GM21381 (cell line): ENCODE data around the gene ARHGAP6.
"Not testable (repeated sequence)": the region's sequence is repeated elsewhere in the genome, so short reads cannot be mapped to it uniquely, and the experiment has no call there.

ENCODE experiments used
- ATAC-seq: cut with Tn5 transposase; IDR thresholded peaks from one replicate; pipeline ENCODE4 v1.9.1; 2021; ENCODE audit warnings: mild to moderate bottlenecking, moderate library complexity; ENCODE audit not compliant: unreplicated experiment

The ARHGAP6 gene

DNA sequence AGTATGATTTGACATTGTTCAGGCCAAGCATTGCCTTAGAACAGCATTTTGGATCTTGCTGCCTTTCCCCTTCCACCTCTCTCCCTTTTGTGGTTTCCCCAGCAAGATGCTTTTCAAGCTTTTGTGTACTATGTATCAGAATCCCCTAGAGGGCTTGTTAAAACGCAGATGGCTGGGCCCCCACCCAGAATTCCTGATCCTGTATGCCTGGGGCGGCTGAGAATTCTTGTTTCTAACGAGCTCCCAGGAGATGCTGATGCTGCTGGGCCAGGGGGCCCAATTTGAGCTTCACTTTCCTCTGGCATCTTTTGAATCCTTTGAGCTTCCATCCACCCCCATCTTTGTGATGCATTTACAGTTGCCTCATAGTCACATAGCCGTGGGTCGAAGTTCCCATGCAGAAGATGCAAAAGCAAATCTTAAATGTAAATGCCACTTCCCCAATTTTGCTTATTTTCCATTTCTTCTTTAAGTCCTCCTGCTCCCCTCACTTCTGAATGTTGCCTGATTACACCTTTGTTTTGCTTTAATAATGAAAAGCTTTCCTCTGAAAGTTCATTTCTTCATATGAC lies 536.1 kb downstream of the ARHGAP6 start:
- no peak for ATAC-seq

DNA sequence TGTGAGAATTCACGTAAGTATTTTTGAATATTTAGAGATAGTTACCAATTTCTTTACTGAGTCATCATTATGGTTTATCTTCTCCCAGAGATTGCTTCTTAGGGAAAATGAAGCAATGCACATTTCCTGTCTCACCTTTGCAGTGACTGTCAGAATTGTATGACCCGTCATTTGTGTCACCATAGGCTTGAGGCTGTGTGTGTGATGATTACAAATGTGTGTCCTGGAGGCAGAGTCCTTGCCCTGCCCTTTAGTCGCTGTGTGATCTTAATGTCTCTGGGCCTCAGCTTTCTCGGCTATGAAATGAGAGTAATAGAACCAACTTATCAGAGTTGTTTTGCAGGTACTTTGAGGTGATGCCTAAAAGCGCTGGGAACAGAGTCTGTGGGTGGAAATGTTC lies 540.7 kb downstream of the ARHGAP6 start:
- no peak for ATAC-seq

DNA sequence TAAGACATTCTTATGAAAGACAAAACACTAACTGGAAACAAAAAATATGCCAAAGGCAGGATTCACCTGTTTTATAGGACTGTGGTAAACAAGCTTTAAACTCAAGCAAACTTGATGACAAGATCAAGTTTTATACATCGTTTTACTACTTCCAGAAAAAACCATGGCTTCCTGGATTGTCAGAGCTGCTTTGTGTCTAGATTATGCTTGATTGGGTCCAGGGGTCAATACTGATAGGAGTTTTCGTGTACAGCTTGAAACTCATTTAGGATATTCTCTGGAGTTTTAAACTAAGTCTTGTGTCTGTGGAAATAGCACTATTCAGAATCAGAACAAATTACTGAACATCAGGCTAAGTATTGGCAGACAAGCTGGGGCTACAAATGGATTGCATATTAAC lies 541.6 kb downstream of the ARHGAP6 start:
- ATAC-seq: no peak

DNA sequence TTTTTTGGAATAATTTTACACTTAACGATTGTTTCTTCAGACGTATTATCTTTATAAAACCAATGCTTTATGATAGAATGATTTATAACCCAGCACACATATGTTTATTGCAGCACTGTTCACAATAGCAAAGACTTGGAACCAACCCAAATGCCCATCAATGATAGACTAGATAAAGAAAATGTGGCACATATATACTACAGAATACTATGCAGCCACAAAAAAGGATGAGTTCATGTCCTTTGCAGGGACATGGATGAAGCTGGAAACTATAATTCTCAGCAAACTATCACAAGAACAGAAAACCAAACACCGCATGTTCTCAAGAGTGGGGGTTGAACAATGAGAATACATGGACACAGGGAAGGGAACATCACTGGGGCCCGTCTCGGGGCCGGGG lies 542.6 kb downstream of the ARHGAP6 start:
- ATAC-seq: not testable (repeated sequence)

DNA sequence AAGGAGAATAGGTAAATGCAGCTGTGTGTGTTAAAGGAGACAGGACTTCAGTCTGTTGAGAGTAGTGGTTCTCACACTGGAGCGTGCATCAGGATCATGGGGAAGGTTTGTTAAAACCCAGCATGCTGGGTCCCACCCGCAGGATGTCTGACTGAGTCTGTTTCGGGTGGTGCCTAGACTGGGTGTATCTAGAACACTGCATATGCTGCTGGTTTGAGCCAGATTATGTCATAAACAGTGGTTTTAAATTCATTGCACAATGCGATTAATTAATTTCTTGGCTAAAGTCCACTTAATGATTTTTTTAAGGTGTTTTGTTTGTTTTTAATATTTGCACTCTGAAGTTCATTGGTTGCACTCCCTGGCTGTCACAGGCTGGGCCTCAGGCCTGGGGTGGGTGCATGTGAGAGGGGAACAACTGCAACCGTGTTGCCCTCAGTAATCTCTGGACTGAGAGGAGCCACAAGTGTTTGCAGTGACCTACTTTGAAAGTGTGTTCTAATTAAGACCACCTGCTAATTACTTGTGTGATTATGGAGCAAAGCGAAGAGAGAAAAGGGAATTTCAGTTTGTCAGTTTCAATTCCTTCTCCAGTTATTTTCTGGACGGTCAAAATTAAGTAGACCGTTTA lies 546.3 kb downstream of the ARHGAP6 start:
- ATAC-seq: no peak

DNA sequence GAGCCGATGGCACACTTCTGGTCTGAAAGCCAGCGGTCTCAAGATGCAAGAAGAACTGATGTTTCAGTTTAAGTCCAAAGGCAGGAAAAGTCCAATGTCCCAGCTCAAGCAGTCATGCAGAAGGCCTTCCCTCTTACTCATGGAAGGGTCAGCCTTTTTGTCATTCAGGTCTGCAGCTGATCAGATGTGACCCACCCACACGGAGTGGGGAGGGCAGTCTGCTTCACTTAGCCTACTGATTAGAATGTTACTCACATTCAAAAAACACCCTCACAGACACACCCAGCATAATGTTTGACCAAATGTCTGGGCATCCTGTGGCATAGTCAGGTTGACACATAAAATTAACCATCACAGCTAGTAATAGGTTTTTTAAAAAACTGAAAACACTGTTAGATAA lies 548.0 kb downstream of the ARHGAP6 start:
- ATAC-seq: no peak

DNA sequence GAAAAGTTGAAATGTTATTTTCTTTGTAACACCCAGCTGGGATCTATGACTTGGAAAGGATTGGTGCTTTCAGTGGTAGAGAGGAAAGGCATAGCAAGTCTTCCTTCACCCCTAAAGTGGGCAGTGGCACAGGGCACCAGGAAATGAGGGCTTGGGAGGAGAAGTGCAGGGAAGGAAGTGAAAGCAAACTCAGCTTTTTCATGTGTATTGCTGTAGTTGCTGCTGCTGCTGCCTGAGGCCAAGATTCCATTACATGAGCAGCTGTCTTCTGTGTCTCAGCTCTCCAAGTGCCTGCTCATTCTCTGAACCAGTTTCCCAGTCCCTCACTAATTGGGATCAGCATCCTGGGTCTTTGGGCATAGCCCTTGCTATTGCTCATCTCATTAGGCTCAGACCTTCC lies 552.0 kb downstream of the ARHGAP6 start:
- no peak for ATAC-seq

DNA sequence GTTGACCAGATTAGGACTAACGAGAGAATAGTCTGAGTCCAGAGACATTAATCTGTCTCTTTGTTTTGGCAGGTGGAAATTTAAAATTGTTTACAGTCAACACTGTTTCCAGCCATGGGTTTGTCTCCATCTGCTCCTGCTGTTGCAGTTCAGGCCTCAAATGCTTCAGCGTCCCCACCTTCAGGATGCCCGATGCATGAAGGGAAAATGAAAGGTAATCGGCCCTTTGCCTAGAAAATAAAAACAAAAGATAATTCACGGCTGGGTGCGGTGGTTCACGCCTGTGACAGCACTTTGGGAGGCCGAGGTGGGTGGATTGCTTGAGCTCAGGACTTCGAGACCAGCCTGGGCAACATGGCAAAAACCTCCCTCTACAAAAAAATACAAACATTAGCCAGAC lies 553.8 kb downstream of the ARHGAP6 start:
- no peak for ATAC-seq

DNA sequence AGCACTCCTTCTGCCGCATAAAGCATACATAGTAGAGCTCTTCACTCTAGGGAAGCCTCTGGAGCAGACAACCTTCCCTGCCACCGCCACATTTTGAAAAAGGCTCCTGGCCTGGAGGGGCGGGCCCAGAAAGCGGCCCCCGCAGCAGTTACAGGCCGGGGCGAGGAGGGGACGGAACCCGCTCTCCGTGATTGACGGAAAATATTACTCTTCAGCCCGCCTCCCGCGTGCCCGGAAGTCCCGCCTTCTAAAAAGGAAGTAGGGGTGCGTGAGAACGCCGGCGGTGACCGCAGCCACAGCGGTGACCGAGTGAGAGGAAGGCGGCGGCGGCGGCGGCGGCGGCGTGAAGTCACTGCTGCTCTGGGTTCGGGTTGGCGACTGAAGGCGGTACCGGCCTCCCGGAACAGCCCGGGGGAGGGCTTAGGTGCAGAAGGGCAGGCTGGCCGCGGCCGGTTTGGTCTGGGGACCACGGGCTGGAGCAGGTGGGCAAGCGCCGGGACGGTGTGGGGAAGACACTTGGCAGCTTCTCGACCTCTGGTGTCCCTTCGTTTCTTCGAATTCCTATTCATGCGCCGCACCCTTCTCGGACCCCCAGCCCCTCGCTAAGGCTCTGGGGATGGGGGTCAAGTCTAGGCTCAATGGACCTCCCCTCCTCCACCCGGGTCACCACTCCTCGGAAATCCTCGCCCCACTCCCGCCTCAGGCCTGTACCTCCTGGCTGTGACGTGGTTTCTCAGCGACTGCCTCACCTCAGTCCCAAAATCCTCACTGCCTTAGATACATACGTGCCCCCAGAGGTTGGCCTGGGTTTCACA lies 554.5 kb downstream of the ARHGAP6 start, which contains the start of gene HCCS:
HCCS (plus strand) TSS at position 296 of the 815 bp plus-strand sequence. CDS start 729 bp downstream, outside the sequence.
- peak; percentile 94 for ATAC-seq

DNA sequence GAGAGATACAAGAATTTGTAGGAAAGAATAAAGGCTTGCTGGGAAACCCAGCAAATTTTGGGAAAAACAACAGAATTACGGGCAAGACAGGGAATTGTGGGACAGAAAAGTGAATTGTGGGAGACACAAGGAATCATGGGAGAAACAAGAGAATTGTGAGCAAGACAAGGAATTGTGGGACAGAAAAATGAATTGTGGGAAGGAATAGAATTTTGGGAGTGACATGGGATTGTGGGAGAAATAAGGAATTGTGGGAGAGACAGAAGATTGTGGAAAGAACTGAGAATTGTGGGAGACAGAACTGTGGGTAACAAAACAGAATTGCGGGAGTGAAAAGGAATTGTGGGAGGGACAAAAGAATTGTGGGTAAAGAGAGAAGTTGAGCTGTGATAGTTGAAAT lies 555.8 kb downstream of the ARHGAP6 start:
- ATAC-seq: no peak

DNA sequence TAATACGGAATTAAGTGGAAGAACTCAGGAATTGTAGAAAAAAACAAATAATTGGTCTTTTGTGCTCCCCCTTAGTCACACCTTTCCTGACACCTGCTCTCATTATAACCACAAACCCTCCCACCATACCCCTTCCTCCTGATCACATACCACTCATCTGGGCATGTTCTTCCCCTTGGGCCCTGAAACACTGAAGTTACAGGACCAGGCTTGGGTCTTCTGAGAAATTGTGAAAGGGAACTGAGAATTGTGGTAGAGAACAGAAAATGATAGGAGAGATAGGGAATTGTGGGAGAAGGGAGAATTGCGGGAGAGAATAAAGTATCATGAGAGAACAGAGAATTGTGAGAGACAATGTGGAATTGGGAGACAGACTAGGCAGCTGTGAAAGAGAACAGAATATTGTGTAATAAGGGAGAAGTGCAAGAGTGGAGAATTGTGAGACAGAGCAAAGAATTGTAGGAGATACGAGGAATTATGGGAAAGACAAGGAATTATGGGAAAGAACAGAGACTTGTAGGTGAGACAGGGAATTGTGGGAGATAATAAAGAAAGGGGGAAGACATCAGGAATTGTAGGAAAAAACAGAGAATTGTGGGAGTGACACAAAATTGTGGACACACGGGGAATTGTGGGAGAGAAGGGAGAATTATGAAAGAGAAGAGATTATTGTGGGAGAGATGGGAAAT lies 557.3 kb downstream of the ARHGAP6 start:
- no peak for ATAC-seq

DNA sequence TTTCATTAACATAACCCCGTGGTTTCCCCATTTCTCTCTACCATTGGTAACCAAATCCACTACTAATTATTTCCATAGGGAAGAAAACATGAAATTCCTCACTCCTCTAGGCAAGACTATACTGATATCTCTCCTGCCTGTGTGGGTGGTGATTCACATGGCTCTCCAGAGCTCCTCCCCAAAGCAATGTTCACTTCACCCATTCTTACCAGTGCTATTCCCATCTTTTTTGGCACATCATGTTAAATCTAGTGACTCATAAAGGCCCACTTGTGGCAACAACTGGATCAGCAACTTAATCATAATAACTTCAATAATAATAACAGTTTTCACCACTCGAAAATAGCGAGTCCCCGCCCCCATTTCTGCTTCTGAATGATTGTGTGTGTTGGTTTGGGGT lies 560.6 kb downstream of the ARHGAP6 start:
- ATAC-seq: no peak

DNA sequence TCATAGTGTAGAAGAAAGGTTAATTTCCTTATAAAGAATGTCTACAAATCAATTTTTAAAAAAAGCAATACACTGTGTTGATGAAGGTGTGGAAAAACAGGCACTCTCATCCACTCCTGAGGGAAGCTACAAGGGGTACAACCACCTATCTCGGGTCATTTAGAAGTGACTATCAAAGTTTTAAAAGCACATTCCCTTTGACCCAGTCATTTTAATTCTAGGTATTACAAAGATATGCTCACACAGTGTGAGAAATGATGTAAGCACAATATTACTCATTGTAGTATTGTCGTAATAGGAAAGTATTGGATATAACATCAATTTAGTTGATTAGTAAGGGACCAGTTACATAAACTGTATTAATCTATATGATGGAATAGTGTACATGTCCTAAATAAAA lies 562.0 kb downstream of the ARHGAP6 start:
- ATAC-seq: no peak

DNA sequence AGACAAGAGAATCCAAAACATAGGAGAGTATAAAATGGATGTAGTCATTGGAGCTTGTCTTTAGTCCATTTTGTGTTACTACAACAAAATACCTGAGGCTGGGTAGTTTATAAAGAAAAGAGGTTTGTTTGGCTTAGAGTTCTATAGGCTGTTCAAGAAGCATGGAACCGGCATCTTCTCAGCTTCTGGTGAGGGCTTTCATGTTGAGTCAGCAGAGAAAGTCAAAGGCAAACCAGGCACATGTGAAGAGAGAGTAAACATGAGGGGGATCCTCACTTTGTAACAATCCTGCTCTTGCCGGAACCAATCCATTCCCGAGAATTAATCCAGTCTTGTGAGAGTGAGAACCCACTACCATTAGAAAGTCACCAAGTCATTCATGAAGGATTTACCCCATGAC lies 562.7 kb downstream of the ARHGAP6 start:
- ATAC-seq: no peak

DNA sequence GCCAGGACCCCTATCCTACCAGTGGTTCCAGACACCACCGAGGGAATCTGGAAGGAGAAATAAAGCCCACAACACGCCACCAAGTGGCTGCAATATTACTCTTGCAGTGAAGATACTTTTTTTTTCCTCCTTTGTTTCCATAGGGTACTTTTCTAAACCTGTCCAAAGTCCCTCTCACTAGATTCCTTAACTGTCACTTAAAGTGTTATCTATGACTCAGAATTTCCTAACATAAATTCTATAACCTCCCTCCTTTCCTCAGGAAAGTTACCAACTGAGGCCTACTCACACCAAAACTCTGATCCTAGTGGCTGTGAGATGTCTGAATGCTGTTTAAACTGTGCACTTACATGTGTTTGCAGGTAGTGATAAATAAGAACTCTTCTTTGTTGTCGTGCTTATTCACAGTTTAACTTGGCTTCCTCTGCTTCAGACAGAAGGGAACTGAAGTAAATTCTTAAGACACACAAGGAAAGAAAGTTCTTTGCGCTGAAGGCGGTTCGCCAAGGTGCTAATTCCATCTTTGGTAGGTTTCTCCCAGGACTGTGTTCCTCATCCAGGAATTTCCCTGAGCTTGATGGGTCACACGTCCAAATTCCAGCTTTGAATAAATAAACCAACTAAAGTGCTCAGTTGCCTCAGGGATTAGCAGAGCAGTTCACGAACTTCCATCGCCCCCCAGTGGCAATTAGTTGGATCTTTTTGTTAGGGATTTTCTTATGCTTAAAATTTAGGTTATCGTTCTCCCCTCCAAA lies 565.3 kb downstream of the ARHGAP6 start:
- no peak for ATAC-seq

DNA sequence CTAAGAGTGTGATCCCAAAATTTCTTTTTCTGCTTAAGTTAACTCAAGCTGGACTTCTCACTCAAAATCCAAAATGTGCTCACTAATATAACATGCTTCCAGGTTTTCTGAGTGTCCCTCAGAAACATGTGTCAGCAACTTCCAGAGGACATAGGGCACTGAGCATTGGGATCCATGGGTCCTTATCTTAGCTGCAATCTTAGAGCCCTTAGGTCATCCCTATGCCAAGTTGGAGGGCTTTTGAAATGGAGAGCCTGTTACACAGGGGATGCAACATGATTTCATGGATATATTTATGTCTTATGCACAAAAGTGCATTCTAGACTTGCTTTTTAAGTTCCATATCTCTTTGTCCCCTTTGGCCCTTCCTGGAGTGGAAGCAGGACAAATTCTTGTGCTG lies 566.3 kb downstream of the ARHGAP6 start:
- ATAC-seq: no peak

DNA sequence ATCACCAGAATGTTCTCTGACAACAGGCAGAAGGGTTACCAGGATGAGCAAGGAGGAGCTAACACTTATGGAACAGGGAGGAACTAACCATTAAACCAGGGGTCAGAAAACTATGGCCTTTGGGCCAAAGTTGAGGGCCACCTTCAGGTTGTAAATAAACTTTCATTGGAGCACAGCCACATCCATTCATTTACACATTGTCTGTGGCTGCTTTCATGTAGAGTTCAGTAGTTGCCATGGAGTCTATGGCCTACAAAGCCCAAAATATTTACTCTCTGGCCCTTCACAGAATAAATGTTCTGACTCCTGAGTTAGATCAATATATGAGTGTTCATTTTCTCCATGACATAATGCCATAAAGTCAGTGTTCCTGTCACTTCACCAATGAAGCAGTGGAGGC lies 567.8 kb downstream of the ARHGAP6 start:
- no peak for ATAC-seq

DNA sequence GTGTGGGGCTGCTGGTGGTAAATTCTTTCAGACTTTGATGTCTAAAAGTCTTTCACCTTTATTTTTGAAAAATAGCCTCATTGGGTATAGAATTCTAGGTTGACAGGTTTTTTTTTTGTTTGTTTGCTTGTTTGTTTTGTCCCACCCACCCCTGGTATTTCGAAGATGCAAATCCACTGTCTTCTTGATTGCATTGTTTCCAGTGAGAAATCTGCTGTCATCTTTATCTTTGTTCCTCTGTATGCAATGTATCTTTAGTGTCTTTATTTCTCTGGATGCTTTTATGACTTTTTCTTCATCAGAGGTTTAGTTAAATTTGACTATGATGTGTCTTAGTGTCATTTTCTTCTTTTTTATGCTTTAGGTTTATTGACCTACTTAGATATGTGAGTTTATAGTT lies 575.9 kb downstream of the ARHGAP6 start:
- no peak for ATAC-seq
